ENCODE results near the gene ASGR2. TPM values are rescaled to one million over a fixed set of nuclear protein-coding genes. Genes with fewer than 3 reads are reported as not detected.
"Not testable (repeated sequence)": the region's sequence is repeated elsewhere in the genome, so short reads cannot be mapped to it uniquely, and the experiment has no call there.

Gene ASGR2
- total RNA-seq, 3 donors from 2014 or later: 0.96 TPM; not detected in 2

GRCh38 chr17:7130621-7131422, 16.2 kb upstream of the ASGR2 start:
- no peak overlapping the region for H3K4me3 ChIP-seq
- ATAC-seq: no peak
- H3K36me3 ChIP-seq (ENCODE audit: low read depth): no peaks in the 10 kb centered on the region
- intact Hi-C loops (cut with DNase I, micrococcal nuclease): loop anchor here in 1 of 2 donors (5.0 kb wide), 1 partner anchor 79 kb away; no protein-coding TSS in a partner anchor
- H3K4me1 ChIP-seq (ENCODE audit: low read depth): no peaks in the 10 kb centered on the region
- DNase-seq: no peak
- no peaks in the 10 kb centered on the region for H3K9me3 ChIP-seq
- TF ChIP-seq CTCF (IDR thresholded peaks at IDR 0.05): no peak

- no peaks in the 10 kb centered on the region for H3K4me1 ChIP-seq (ENCODE audit: low read depth)
- no peaks in the 10 kb centered on the region for H3K36me3 ChIP-seq (ENCODE audit: low read depth)
- no peak for DNase-seq
- no peak for ATAC-seq
- no peak for TF ChIP-seq CTCF (IDR thresholded peaks at IDR 0.05)
- H3K9me3 ChIP-seq: no peaks in the 10 kb centered on the region
- H3K4me3 ChIP-seq: no peak overlapping the region
- intact Hi-C loops (cut with DNase I, micrococcal nuclease): no loop called here
Measured at GRCh38 chr17:7129311-7129710, 14.7 kb upstream of the ASGR2 start.

GRCh38 chr17:7128160-7128559, 13.5 kb upstream of the ASGR2 start:
- intact Hi-C loops (cut with DNase I, micrococcal nuclease): no loop called here
- ATAC-seq: no peak
- DNase-seq: no peak
- TF ChIP-seq CTCF (IDR thresholded peaks at IDR 0.05): no peak
- Histone ChIP-seq H3K9me3 (no peaks in the 10 kb centered on the region), H3K4me1 (ENCODE audit: low read depth) (no peaks in the 10 kb centered on the region), H3K36me3 (ENCODE audit: low read depth) (no peaks in the 10 kb centered on the region), H3K4me3 (no peak overlapping the region)

GRCh38 chr17:7127501-7127900, 12.9 kb upstream of the ASGR2 start:
- H3K9me3 ChIP-seq; ATAC-seq; H3K4me3 ChIP-seq; H3K36me3 ChIP-seq (ENCODE audit: low read depth); intact Hi-C loops (cut with DNase I, micrococcal nuclease); DNase-seq; H3K4me1 ChIP-seq (ENCODE audit: low read depth): not testable (repeated sequence)

- ATAC-seq; H3K4me3 ChIP-seq; DNase-seq; intact Hi-C loops (cut with DNase I, micrococcal nuclease); H3K9me3 ChIP-seq; H3K36me3 ChIP-seq (ENCODE audit: low read depth); H3K4me1 ChIP-seq (ENCODE audit: low read depth): not testable (repeated sequence)
Measured at GRCh38 chr17:7126386-7126785, 11.8 kb upstream of the ASGR2 start.

GRCh38 chr17:7124923-7125322, 10.3 kb upstream of the ASGR2 start:
- no peak overlapping the region for H3K4me3 ChIP-seq
- ATAC-seq: no peak
- no peak for TF ChIP-seq CTCF (IDR thresholded peaks at IDR 0.05)
- H3K36me3 ChIP-seq (ENCODE audit: low read depth): no peaks in the 10 kb centered on the region
- H3K9me3 ChIP-seq: no peaks in the 10 kb centered on the region
- no peak for DNase-seq
- H3K4me1 ChIP-seq (ENCODE audit: low read depth): no peaks in the 10 kb centered on the region
- intact Hi-C loops (cut with DNase I, micrococcal nuclease): no loop called here

Data from mucosa of descending colon (tissue), 3 donors.